Measurements from ENCODE around the gene BAZ2B.

Gene BAZ2B

GRCh38 chr2:159605441-159606178, 10.7 kb downstream of the BAZ2B start:
- H3K9me3 ChIP-seq (ENCODE audit: insufficient read depth, low read depth, low read length), result no peaks in the 10 kb centered on the region
- no peaks in the 10 kb centered on the region for H3K9me2 ChIP-seq (replicated peaks; ENCODE audit: low read depth, low read length)
- no peaks in the 10 kb centered on the region for H3K36me3 ChIP-seq (ENCODE audit: insufficient read depth, low read length)
- H3K4me3 ChIP-seq (ENCODE audit: low read length, poor library complexity, severe bottlenecking), result no peak overlapping the region
- 0 out of 2 replicates have a peak, but pooled peaks cover 3% of the 10 kb centered on the region for H3F3A ChIP-seq (ENCODE audit: low read depth)
- peaks cover 8% of the 10 kb centered on the region for H4K20me1 ChIP-seq (ENCODE audit: insufficient read depth, low read length, poor library complexity, severe bottlenecking)
- H2AFZ ChIP-seq (ENCODE audit: low read length), result no peak overlapping the region
- peak overlapping the region; percentile 4 for H3K4me2 ChIP-seq (ENCODE audit: low read depth, low read length, poor library complexity, severe bottlenecking)
- peaks cover 14% of the 10 kb centered on the region; the same call in 1 of the 2 replicates for H3K79me2 ChIP-seq (ENCODE audit: insufficient read depth, low read length)
- H3K4me1 ChIP-seq (ENCODE audit: insufficient read depth, low read length, poor library complexity, severe bottlenecking), result peaks cover 26% of the 10 kb centered on the region
- no peak for TF ChIP-seq EZH2phosphoT487 (IDR thresholded peaks at IDR 0.05; ENCODE audit: borderline replicate concordance)
- no peak for TF ChIP-seq CTCF (conservative IDR thresholded peaks at IDR 0.05; ENCODE audit: low read length)
- no peak overlapping the region for H3K9ac ChIP-seq (ENCODE audit: low read depth, low read length, poor library complexity, severe bottlenecking)
- H3K27me3 ChIP-seq (ENCODE audit: insufficient read depth, low read length, poor library complexity, severe bottlenecking), result no peaks in the 10 kb centered on the region

GRCh38 chr2:159604159-159604558, 12.2 kb downstream of the BAZ2B start:
- Histone ChIP-seq H3K4me2 (ENCODE audit: low read depth, low read length, poor library complexity, severe bottlenecking) (no peak overlapping the region), H3K79me2 (ENCODE audit: insufficient read depth, low read length) (peaks cover 5% of the 10 kb centered on the region; the same call in 1 of the 2 replicates)
- no peak for TF ChIP-seq CTCF (conservative IDR thresholded peaks at IDR 0.05; ENCODE audit: low read length)

GRCh38 chr2:159600752-159601151, 15.6 kb downstream of the BAZ2B start:
- Histone ChIP-seq H3K9ac (ENCODE audit: low read depth, low read length, poor library complexity, severe bottlenecking) (no peak overlapping the region), H3K4me2 (ENCODE audit: low read depth, low read length, poor library complexity, severe bottlenecking) (no peak overlapping the region), H3K4me3 (ENCODE audit: low read length, poor library complexity, severe bottlenecking) (no peak overlapping the region), H3K36me3 (ENCODE audit: insufficient read depth, low read length) (no peaks in the 10 kb centered on the region), H3F3A (ENCODE audit: low read depth) (no peaks in the 10 kb centered on the region; the same call in 1 of the 2 replicates), H3K9me2 (replicated peaks; ENCODE audit: low read depth, low read length) (no peaks in the 10 kb centered on the region), H3K9me3 (ENCODE audit: insufficient read depth, low read depth, low read length) (no peaks in the 10 kb centered on the region), H3K79me2 (ENCODE audit: insufficient read depth, low read length) (no peaks in the 10 kb centered on the region), H2AFZ (ENCODE audit: low read length) (no peak overlapping the region), H4K20me1 (ENCODE audit: insufficient read depth, low read length, poor library complexity, severe bottlenecking) (no peaks in the 10 kb centered on the region), H3K27me3 (ENCODE audit: insufficient read depth, low read length, poor library complexity, severe bottlenecking) (no peaks in the 10 kb centered on the region), H3K4me1 (ENCODE audit: insufficient read depth, low read length, poor library complexity, severe bottlenecking) (peaks cover 2% of the 10 kb centered on the region)
- TF ChIP-seq CTCF (conservative IDR thresholded peaks at IDR 0.05; ENCODE audit: low read length), result no peak
- no peak for TF ChIP-seq EZH2phosphoT487 (IDR thresholded peaks at IDR 0.05; ENCODE audit: borderline replicate concordance)

More at GRCh38 chr2:159604159-159604558, 12.2 kb downstream of the BAZ2B start:
- Histone ChIP-seq H3F3A (ENCODE audit: low read depth) (no peaks in the 10 kb centered on the region; the same call in 1 of the 2 replicates), H3K36me3 (ENCODE audit: insufficient read depth, low read length) (no peaks in the 10 kb centered on the region), H3K4me1 (ENCODE audit: insufficient read depth, low read length, poor library complexity, severe bottlenecking) (peaks cover 15% of the 10 kb centered on the region), H3K4me3 (ENCODE audit: low read length, poor library complexity, severe bottlenecking) (no peak overlapping the region), H3K9me2 (replicated peaks; ENCODE audit: low read depth, low read length) (no peaks in the 10 kb centered on the region), H4K20me1 (ENCODE audit: insufficient read depth, low read length, poor library complexity, severe bottlenecking) (no peaks in the 10 kb centered on the region), H3K9ac (ENCODE audit: low read depth, low read length, poor library complexity, severe bottlenecking) (no peak overlapping the region), H3K9me3 (ENCODE audit: insufficient read depth, low read depth, low read length) (no peaks in the 10 kb centered on the region), H3K27me3 (ENCODE audit: insufficient read depth, low read length, poor library complexity, severe bottlenecking) (no peaks in the 10 kb centered on the region), H2AFZ (ENCODE audit: low read length) (no peak overlapping the region)

Data from Loucy (cell line).